GM21381 (cell line): ENCODE data around the gene SMIM44.
"Not testable (repeated sequence)": the region's sequence is repeated elsewhere in the genome, so short reads cannot be mapped to it uniquely, and the experiment has no call there.

Experiments
- ATAC-seq: cut with Tn5 transposase; IDR thresholded peaks from one replicate; pipeline ENCODE4 v1.9.1; 2021; ENCODE audit warnings: mild to moderate bottlenecking, moderate library complexity; ENCODE audit not compliant: unreplicated experiment

The SMIM44 gene

GRCh38 chr19:3459089-3459881 is 24.0 kb downstream of the SMIM44 start:
- no peak for ATAC-seq

- no peak for ATAC-seq
Measured at GRCh38 chr19:3458229-3459088, 24.8 kb downstream of the SMIM44 start.

GRCh38 chr19:3457528-3458228 is 25.6 kb downstream of the SMIM44 start:
- ATAC-seq: no peak

GRCh38 chr19:3456925-3457527 is 26.2 kb downstream of the SMIM44 start:
- no peak for ATAC-seq

GRCh38 chr19:3455960-3456601 is 27.2 kb downstream of the SMIM44 start:
- no peak for ATAC-seq

- no peak for ATAC-seq
Measured at GRCh38 chr19:3455393-3455955, 27.8 kb downstream of the SMIM44 start.

GRCh38 chr19:3454656-3455392 is 28.4 kb downstream of the SMIM44 start:
- no peak for ATAC-seq

GRCh38 chr19:3453840-3454239 is 29.4 kb downstream of the SMIM44 start:
- ATAC-seq: no peak

- not testable (repeated sequence) for ATAC-seq
Measured at GRCh38 chr19:3452942-3453214, 30.4 kb downstream of the SMIM44 start.

GRCh38 chr19:3452171-3452941 is 30.9 kb downstream of the SMIM44 start:
- no peak for ATAC-seq

GRCh38 chr19:3451451-3451866 is 31.8 kb downstream of the SMIM44 start:
- ATAC-seq: no peak

- ATAC-seq: no peak
Measured at GRCh38 chr19:3450796-3451411, 32.3 kb downstream of the SMIM44 start.

GRCh38 chr19:3448616-3449334 is 34.5 kb downstream of the SMIM44 start:
- no peak for ATAC-seq

- ATAC-seq: not testable (repeated sequence)
Measured at GRCh38 chr19:3446657-3447056, 36.6 kb downstream of the SMIM44 start.

GRCh38 chr19:3444695-3445234 is 38.5 kb downstream of the SMIM44 start:
- ATAC-seq: no peak

- ATAC-seq: no peak
Measured at GRCh38 chr19:3443840-3444694, 39.2 kb downstream of the SMIM44 start.
